Stimulated activated naive B cell treated with anti-CD40 and anti-IgM and Interleukin-4, amounts not matched to agents 10 μg/mL and 1 μg/mL and 100 μg/mL, for 72 hours (primary cell): Measurements from ENCODE around the gene IDH3B.

ENCODE experiments used
- ATAC-seq, 2 donors: fragments of 150-1000 bp; cut with Tn5 transposase; replicated peaks; 2 replicates each; pipeline ENCODE4 v1.10.0; 2021; ENCODE audit warnings: moderate library complexity in 1 of 2
- DNase-seq: peaks from one replicate; pipeline ENCODE4 v3.0.0; 2021
- H3K27ac Mint-ChIP-seq: one replicate; pipeline ENCODE4 v1.8.0; 2022; ENCODE audit warnings: mild to moderate bottlenecking, mixed read lengths
- H3K27me3 Mint-ChIP-seq, 2 donors: one replicate each; pipeline ENCODE4 v1.8.0; 2022; ENCODE audit warnings: mixed read lengths in 2 of 2
- H3K36me3 Mint-ChIP-seq, 2 donors: one replicate each; pipeline ENCODE4 v1.8.0; 2022; ENCODE audit warnings: mixed read lengths in 2 of 2, mild to moderate bottlenecking in 1 of 2
- H3K4me1 Mint-ChIP-seq, 2 donors: one replicate each; pipeline ENCODE4 v1.8.0; 2022; ENCODE audit warnings: mixed read lengths in 2 of 2, mild to moderate bottlenecking in 1 of 2
- H3K4me3 Mint-ChIP-seq, 2 donors: one replicate each; pipeline ENCODE4 v1.8.0; 2022; ENCODE audit warnings: mild to moderate bottlenecking in 2 of 2, mixed read lengths in 2 of 2, moderate library complexity in 1 of 2
- H3K9me3 Mint-ChIP-seq, 2 donors: one replicate each; pipeline ENCODE4 v1.8.0; 2022; ENCODE audit warnings: mixed read lengths in 2 of 2, mild to moderate bottlenecking in 1 of 2

The IDH3B gene

DNA sequence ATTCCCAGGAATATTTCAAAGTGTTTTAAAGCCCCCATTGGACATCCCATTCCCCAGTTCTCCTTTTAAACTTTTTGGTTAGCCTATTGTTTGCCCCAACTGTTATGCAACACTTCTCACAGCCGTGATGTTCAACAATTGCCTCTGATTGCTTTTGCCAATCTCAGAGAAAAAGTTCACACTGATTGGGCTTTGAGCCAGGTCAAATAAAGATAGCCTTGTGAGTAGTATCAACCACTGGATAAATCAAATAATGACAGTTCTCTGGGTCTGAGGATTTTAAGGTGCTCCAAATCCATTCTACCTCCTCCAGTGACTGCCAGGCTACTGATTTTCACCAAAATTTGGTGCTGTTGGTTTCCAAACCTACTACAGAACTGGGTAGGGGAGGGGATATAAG lies 30.6 kb downstream of the IDH3B start:
- peaks cover 6 to 11% of the 10 kb centered on the region in 2 donors for H3K9me3 Mint-ChIP-seq
- H3K4me1 Mint-ChIP-seq, result no peaks in the 10 kb centered on the region
- peaks cover 0 to 4% of the 10 kb centered on the region in 2 donors for H3K36me3 Mint-ChIP-seq
- no peak overlapping the region for H3K4me3 Mint-ChIP-seq
- H3K27me3 Mint-ChIP-seq, result peaks cover 36 to 40% of the 10 kb centered on the region in 2 donors
- no peak overlapping the region for H3K27ac Mint-ChIP-seq
- ATAC-seq, result no peak
- DNase-seq, result no peak

DNA sequence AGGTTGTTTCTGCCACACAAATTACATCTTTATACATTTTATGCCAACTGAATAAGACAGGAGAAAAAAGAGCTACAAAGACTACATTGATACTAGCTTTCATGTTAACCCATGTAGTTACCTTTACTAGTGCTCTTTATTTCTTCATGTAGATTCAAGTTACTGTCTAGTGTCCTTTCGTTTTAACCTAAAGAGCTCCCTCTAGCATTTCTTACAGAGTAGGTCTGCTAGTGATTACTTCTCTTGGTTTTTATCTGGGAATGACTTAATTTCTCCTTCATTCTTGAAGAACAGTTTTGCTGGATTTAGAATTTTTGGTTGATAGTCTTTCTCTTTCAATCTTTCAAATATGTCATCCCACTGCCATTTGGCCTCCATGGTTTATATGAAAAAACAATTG lies 32.8 kb downstream of the IDH3B start:
- H3K4me3 Mint-ChIP-seq, result no peak overlapping the region
- H3K4me1 Mint-ChIP-seq, result no peaks in the 10 kb centered on the region
- peaks cover 10 to 12% of the 10 kb centered on the region in 2 donors for H3K9me3 Mint-ChIP-seq
- H3K27me3 Mint-ChIP-seq, result peaks cover 34 to 44% of the 10 kb centered on the region in 2 donors
- no peak for ATAC-seq
- peaks cover 0 to 5% of the 10 kb centered on the region in 2 donors for H3K36me3 Mint-ChIP-seq
- no peak for DNase-seq
- H3K27ac Mint-ChIP-seq, result no peak overlapping the region

DNA sequence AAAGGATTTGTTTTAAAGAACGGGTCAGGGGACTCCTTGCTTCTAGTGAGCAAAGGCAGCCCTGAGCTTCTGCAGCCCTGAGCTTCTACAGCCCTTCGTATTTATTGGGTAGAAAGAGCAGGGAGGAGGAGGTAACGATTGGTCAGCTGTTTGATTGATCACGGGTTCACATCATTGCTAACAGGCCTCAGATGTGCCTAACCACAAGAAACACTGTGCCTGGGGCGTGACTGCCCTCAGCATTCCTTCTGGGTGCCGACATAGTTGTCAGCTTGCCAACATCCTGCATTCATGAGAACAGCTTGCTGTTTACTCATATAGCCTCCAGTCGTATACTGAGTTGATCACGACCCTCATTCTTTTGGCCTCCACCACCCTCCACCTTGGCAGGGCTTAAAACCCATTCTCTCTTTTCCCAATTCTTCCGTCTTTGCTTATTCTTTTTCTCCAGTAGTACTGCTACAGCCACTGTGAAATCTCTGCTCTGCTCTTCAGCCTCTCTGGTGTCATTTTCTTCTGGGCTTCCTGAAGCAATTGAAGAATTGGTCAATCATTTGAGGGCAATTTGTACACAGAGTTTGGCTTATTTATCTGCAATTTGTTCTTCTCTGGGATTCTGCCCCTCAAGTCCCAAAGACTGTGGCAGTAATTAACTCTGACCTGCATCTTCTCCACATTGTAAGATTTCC lies 37.0 kb downstream of the IDH3B start:
- Mint-ChIP-seq H3K36me3 (peaks cover 0 to 8% of the 10 kb centered on the region in 2 donors), H3K4me3 (no peak overlapping the region), H3K27me3 (peaks cover 31 to 38% of the 10 kb centered on the region in 2 donors), H3K27ac (no peak overlapping the region), H3K4me1 (no peaks in the 10 kb centered on the region), H3K9me3 (peaks cover 13 to 14% of the 10 kb centered on the region in 2 donors)
- DNase-seq, result no peak
- ATAC-seq, result no peak

DNA sequence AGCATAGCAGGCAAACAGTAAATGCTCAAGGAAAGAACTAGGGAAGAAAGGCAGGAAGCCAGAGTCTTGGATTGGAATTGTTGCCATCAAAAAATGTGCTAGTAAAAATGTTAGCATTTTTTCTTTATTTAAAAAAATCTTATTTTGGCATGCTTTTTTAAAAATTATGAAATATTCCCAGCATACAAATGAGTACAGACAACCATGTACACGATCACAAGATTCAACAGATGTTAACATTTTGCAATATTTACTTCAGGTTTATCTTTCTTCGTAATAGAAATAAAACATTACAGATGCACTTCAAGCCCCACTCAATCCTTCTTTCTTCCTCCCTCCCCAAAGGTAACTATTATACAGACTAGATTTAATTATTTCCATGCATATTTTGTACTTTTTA lies 39.0 kb downstream of the IDH3B start:
- no peak for ATAC-seq
- no peaks in the 10 kb centered on the region for H3K4me1 Mint-ChIP-seq
- no peak for DNase-seq
- peaks cover 6 to 10% of the 10 kb centered on the region in 2 donors for H3K9me3 Mint-ChIP-seq
- peaks cover 32 to 36% of the 10 kb centered on the region in 2 donors for H3K27me3 Mint-ChIP-seq
- peaks cover 0 to 4% of the 10 kb centered on the region in 2 donors for H3K36me3 Mint-ChIP-seq
- no peak overlapping the region for H3K4me3 Mint-ChIP-seq
- no peak overlapping the region for H3K27ac Mint-ChIP-seq

DNA sequence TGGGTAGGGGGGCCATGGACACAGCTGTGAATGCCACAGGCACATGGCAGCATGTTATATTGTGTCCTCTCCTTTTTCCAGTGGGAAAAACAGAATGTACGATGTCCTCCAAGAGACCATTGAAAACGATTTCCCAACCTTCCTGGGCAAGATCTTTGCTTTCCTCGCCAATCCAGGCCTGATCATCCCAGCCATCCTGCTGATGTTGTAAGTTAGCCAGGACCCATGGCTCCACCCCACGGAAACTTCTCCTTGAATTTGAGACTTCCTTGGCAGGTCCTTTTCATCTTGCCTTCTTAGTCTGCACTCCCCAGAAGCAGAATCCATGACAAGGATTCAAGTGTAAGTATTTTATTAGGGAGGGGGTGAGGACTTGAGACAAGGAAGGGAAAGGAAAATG lies 39.8 kb downstream of the IDH3B start:
- H3K9me3 Mint-ChIP-seq, result peaks cover 9 to 17% of the 10 kb centered on the region in 2 donors
- H3K4me3 Mint-ChIP-seq, result no peak overlapping the region
- H3K27me3 Mint-ChIP-seq, result peaks cover 41 to 44% of the 10 kb centered on the region in 2 donors
- peaks cover 0 to 1% of the 10 kb centered on the region in 2 donors for H3K4me1 Mint-ChIP-seq
- H3K27ac Mint-ChIP-seq, result no peak overlapping the region
- H3K36me3 Mint-ChIP-seq, result peaks cover 2 to 8% of the 10 kb centered on the region in 2 donors
- ATAC-seq (no peak), DNase-seq (no peak)

DNA sequence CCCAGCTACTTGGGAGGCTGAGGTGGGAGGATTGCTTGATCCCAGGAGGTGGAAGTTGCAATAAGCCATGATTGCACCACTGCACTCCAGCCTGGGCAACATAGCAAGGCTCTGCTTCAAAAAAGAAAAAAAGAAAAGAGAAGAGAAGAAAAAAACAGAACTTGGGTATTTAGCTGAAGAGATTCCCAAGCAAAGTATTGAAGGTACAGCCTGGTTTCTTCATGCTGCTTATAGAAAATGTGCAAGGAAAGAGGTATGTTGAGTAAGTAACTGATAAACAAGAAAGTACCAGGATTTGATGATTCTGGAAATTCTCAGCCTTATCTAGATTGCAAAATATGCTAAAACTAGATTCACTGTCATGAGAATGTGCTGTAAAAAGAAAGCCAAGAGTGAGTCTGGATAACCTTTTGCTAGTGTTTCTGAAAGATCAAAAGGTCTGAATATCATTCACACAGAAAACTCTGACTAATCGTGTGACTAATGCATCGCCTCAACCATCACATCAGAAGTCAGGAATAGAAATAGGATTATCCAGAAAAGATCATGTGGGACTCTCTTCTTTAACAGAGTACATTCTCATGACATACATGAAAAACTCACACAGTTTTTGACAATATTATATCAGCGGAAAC lies 43.9 kb downstream of the IDH3B start:
- Mint-ChIP-seq H3K36me3 (peaks cover 2 to 4% of the 10 kb centered on the region in 2 donors), H3K4me1 (peaks cover 8 to 13% of the 10 kb centered on the region in 2 donors), H3K27ac (no peak overlapping the region), H3K4me3 (no peak overlapping the region), H3K9me3 (peaks cover 7 to 11% of the 10 kb centered on the region in 2 donors), H3K27me3 (peaks cover 43 to 47% of the 10 kb centered on the region in 2 donors)
- no peak for ATAC-seq
- DNase-seq, result no peak

DNA sequence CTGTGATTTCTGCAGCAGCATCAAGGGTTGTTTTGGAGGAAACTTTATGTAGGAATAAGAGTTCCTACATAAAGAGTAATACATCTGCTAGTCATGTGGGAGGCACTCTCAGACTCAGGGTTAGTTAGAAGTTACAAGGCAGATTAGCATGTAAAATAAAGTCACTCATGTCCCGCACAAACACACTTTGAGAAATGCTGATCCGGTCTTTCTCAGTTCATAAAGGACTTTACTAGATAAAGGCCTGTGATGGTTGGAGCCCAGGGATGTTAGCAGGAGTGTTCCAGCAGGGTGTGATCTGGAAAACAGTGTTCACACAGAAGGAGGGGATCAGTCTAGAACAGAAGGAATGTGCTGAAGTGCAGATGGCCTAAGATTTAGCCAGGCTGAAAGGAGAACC lies 44.7 kb downstream of the IDH3B start:
- DNase-seq, result no peak
- no peak for ATAC-seq
- Mint-ChIP-seq H3K4me1 (peaks cover 8 to 13% of the 10 kb centered on the region in 2 donors), H3K9me3 (peaks cover 7 to 11% of the 10 kb centered on the region in 2 donors), H3K4me3 (no peak overlapping the region), H3K36me3 (peaks cover 2 to 4% of the 10 kb centered on the region in 2 donors), H3K27ac (no peak overlapping the region), H3K27me3 (peaks cover 38 to 45% of the 10 kb centered on the region in 2 donors)

DNA sequence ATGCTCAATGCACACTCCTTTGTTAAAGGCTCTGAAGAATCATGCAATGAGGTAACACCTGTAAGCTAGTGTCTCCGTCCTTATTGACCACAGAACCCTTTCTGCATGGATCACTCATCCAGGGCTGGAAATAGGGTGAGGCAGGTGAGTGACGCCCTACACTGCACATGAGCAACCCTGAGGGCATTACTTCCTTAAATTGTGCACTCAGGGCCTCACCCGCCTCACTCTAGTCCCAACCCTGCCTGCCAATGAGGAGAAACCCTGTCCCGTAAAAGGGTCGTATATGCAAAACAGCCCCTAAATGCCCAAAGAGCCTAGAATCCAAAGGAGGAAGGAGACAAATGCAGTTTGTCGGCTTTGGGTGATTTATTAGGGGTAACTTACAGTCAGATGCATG lies 45.2 kb downstream of the IDH3B start:
- DNase-seq, result no peak
- Mint-ChIP-seq H3K36me3 (peaks cover 2 to 4% of the 10 kb centered on the region in 2 donors), H3K4me3 (no peak overlapping the region), H3K9me3 (peaks cover 7 to 11% of the 10 kb centered on the region in 2 donors), H3K27ac (no peak overlapping the region), H3K27me3 (peaks cover 34 to 41% of the 10 kb centered on the region in 2 donors), H3K4me1 (peaks cover 8 to 13% of the 10 kb centered on the region in 2 donors)
- peak; percentile 41 to 56 for ATAC-seq

DNA sequence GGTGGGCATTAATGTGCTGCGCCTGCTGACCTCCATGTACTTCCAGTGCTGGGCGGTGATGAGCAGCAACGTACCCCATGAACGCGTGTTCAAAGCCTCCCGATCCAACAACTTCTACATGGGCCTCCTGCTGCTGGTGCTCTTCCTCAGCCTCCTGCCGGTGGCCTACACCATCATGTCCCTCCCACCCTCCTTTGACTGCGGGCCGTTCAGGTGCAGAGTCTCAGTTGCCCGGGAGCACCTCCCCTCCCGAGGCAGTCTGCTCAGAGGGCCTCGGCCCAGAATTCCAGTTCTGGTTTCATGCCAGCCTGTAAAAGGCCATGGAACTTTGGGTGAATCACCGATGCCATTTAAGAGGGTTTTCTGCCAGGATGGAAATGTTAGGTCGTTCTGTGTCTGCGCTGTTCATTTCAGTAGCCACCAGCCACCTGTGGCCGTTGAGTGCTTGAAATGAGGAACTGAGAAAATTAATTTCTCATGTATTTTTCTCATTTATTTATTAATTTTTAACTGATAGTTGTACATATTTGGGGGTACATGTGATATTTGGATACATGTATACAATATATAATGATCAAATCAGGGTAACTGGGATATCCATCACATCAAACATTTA lies 46.8 kb downstream of the IDH3B start:
- Mint-ChIP-seq H3K4me1 (peaks cover 8 to 13% of the 10 kb centered on the region in 2 donors), H3K9me3 (peaks cover 7 to 11% of the 10 kb centered on the region in 2 donors), H3K27ac (no peak overlapping the region), H3K36me3 (peaks cover 2 to 4% of the 10 kb centered on the region in 2 donors), H3K4me3 (no peak overlapping the region), H3K27me3 (peaks cover 38 to 44% of the 10 kb centered on the region in 2 donors)
- DNase-seq (peak; percentile 22), ATAC-seq (peak; percentile 90)

DNA sequence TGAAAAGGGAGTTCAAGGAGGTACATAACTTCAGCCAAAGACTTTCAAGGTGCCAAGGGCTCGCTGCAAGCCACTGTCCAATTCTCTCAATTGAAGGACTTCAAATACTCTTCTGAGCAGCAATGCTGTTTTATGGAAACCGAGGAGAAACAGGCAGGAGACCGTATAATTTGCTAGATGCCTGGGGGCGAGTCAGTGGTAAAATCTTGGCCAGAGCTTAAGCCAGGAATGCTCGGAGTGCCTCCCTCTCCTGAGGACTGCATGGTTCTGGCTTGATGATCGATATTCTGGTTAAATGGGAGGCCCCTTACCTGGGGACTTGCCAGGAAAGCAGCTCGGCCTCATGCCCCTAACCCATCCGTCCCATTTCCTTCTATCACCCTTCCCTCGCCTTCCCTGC lies 47.4 kb downstream of the IDH3B start:
- Mint-ChIP-seq H3K27ac (no peak overlapping the region), H3K9me3 (peaks cover 7 to 11% of the 10 kb centered on the region in 2 donors), H3K36me3 (peaks cover 2 to 4% of the 10 kb centered on the region in 2 donors), H3K27me3 (peaks cover 44 to 49% of the 10 kb centered on the region in 2 donors), H3K4me3 (no peak overlapping the region), H3K4me1 (peaks cover 8 to 13% of the 10 kb centered on the region in 2 donors)
- ATAC-seq (no peak), DNase-seq (no peak)

DNA sequence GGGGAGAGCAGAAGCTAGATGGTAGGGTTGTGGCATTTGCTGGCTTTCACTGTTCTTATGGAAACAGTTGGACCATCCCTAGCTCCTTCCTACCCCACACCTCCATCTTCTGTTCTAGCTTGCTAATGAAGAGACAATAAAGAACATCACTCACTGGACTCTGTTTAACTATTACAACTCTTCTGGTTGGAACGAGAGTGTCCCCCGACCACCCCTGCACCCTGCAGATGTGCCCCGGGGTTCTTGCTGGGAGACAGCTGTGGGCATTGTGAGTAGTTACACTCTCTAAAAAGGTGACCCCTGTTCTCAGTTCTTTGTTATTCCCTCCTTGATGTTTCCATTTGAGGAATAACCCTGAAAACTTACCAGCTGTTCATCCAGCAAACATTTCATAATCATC lies 51.9 kb downstream of the IDH3B start:
- Mint-ChIP-seq H3K9me3 (peaks cover 6 to 9% of the 10 kb centered on the region in 2 donors), H3K27ac (no peak overlapping the region), H3K27me3 (peaks cover 47 to 54% of the 10 kb centered on the region in 2 donors), H3K4me1 (peaks cover 3 to 4% of the 10 kb centered on the region in 2 donors), H3K4me3 (no peak overlapping the region), H3K36me3 (peaks cover 4% of the 10 kb centered on the region in 2 donors)
- DNase-seq (no peak), ATAC-seq (no peak)

DNA sequence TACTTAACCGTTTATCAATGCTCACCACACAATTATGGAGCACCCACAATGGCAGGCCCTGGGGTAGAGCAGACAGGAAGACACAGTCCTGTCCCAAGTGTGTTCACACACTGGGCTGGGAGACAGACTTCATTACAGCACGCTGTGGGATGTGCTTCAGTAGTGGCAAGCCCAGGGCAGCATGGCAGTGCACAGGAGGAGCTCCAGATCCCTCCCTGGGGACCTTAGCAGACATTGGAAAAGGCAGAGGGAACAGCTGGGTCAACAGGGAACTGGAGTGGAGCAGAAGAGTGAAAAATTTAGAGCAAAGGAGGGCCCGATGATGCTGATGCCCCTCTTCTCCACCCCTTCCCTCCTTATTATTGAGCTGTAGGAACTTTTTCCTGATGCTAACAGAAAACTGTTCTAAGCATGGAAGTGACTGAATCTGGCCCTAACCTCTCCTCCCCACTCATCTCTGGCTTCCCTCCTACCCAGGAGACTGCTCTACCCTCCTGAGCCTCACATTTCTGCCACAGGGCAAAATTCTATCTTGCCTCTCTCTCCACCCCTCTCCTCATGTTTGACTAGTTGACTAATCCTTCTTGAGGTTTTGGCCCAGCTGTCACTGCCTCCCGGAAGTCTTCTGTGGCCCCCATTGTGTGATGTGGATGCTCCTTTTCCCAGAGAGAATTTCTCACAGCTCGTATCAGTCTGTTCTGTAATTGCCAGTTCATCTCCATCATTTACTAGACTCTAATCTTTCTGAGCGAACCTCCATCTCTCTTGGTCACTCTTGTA lies 52.9 kb downstream of the IDH3B start:
- peaks cover 6 to 16% of the 10 kb centered on the region in 2 donors for H3K9me3 Mint-ChIP-seq
- no peak for ATAC-seq
- H3K27ac Mint-ChIP-seq, result no peak overlapping the region

DNA sequence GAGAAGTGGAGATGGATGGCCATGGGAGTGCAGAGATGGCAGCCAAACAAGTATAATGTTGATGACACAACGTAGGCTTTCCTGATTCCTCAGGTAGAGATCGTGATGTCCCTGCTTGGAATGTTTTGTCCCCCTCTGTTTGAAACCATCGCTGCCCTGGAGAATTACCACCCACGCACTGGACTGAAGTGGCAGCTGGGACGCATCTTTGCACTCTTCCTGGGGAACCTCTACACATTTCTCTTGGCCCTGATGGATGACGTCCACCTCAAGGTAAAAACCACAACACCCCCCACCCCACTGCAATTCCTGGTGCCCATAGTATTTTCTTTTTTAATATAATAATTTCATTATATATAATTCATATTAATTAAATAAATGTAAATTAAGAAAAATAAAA lies 53.7 kb downstream of the IDH3B start:
- Mint-ChIP-seq H3K9me3 (peaks cover 6 to 17% of the 10 kb centered on the region in 2 donors), H3K27me3 (peaks cover 44% of the 10 kb centered on the region in 2 donors), H3K4me1 (no peaks in the 10 kb centered on the region), H3K27ac (no peak overlapping the region), H3K4me3 (no peak overlapping the region), H3K36me3 (peaks cover 5 to 9% of the 10 kb centered on the region in 2 donors)
- no peak for ATAC-seq
- no peak for DNase-seq

More for the DNA sequence above, 52.9 kb downstream of the IDH3B start:
- no peak overlapping the region for H3K4me3 Mint-ChIP-seq
- peaks cover 5 to 9% of the 10 kb centered on the region in 2 donors for H3K36me3 Mint-ChIP-seq
- no peaks in the 10 kb centered on the region for H3K4me1 Mint-ChIP-seq
- H3K27me3 Mint-ChIP-seq, result peaks cover 43 to 48% of the 10 kb centered on the region in 2 donors
- DNase-seq, result no peak
